GM19351 (cell line): ENCODE results near the gene ADORA2B.
A peak's percentile ranks its signal among the peaks of the same experiment; 100 is the strongest.
"Not testable (repeated sequence)": the region's sequence is repeated elsewhere in the genome, so short reads cannot be mapped to it uniquely, and the experiment has no call there.

Source experiments
- ATAC-seq: cut with Tn5 transposase; IDR thresholded peaks from one replicate; pipeline ENCODE4 v1.9.1; 2021; ENCODE audit warnings: mild to moderate bottlenecking, moderate library complexity; ENCODE audit not compliant: unreplicated experiment

ADORA2B gene

GRCh38 chr17:15979013-15979412, 34.1 kb downstream of the ADORA2B start:
- not testable (repeated sequence) for ATAC-seq

- ATAC-seq = peak; percentile 94
These were observed 36.3 kb downstream of the ADORA2B start for GRCh38 chr17:15981208-15981607.

DNA sequence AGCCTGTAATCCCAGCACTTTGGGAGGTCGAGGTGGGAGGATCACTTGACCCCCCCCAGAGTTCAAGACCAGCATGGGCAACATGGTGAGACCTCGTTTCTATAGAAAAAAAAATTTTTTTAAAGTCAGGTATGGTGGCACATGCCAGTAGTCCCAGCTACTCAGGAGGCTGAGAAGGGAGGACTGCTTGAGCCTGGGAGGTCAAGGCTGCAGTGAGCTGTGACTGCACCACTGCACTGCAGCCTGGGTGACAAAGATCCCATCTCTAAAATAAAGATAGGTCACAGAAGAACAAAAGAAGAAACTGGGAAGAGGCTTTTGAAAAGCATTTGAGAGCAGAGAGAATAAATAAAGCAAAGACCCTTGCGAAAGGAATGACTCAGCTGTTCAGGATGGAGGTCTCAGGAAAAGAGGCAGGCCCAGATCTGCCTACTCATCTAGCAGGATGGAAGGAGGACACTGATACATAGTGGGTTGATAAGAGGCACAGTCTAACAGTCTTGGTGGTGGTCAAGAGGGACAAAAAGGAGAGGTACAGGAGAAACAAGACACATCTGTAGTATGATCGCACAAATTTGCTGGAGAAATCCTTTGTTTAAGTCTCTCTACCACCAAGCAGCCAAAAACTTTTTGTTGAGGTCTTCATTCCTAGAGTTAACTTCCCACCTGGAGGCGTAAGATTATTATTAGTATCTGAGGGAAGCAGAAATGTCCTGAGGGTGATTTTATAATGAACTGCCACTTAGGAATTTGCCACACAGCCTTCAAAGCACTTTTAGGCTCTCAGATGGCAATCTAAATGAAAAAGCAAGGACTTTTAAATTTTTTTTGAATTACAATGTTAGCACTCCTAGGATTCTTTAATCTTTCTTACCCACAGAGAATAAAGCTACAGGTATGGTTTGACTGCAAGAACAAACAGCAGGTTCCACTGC, 37.0 kb downstream of the ADORA2B start:
- no peak for ATAC-seq

GRCh38 chr17:15996322-15996721, 51.4 kb downstream of the ADORA2B start:
- ATAC-seq = no peak

DNA sequence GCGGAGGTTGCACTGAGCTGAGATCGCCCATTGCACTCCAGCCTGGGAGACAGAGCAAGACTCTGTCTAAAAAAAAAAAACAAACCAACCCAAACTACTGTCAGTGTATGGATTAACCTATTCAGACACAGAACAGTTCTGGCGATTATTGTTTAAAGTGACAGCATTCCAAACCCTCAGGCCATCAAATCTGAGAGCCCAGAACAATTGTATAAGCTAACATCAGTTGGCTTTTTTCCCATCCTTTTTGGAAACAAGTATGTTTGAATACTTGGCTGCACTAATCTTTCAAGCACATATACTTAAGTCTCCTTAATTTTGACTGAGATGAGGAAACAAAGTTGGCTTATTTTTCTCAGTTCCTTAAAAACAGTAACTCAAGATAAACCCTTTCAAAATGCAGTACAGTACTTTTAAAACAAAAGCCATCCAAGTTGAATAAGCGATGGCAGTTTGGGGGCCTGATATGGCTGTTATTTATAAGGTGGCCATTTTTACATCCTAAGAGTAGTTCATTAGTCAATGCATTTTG, 53.2 kb downstream of the ADORA2B start:
- ATAC-seq = no peak

DNA sequence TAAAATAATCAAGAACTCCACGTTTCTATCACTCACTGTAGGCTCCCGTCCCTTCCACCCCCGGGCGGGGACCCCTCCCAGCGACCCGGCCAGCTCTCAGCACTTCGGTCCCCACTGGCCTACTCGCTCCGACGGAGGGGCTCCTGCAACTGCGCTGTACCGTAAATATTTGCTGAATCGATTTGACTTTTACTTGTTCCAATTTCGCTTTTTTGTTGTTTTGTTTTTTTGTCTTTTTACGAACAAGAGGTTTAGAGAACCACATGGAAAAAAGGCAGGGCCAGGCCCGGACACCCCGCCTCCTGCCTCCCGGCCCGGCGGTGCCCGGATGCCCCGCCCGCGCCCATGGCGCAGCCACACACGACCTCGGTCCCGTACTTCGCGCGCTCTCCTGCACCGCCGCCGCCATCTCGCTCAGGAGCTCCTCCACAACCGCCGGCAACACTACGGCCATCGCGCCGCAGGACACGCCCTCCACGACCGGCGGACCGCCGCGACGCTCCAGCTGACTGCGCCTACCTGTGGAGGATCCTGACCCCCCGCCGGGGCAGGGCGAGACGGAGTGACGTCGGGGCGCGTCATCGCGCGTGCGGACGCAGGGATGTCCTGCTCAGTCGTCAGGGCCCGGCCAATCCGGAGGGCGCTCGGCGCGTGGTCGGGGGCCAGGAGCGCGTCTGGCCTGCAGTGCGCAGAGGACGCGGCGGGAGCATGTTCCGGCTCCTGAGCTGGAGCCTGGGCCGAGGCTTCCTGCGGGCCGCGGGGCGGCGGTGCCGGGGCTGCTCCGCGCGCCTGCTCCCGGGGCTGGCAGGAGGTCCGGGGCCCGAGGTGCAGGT, 54.4 kb downstream of the ADORA2B start, which contains the start of the genes TTC19 and ZSWIM7:
Gene TTC19 (plus strand): TSS at position 684 of the 833 bp plus-strand sequence. CDS start 25 bp downstream, at position 709.
Gene ZSWIM7 (minus strand): TSS at position 564 of the 833 bp plus-strand sequence. CDS start 110 bp downstream, at position 454.
- ATAC-seq = peak; percentile 95

- ATAC-seq = peak; percentile 35
These were observed 55.3 kb downstream of the ADORA2B start for GRCh38 chr17:15999974-16000827.

DNA sequence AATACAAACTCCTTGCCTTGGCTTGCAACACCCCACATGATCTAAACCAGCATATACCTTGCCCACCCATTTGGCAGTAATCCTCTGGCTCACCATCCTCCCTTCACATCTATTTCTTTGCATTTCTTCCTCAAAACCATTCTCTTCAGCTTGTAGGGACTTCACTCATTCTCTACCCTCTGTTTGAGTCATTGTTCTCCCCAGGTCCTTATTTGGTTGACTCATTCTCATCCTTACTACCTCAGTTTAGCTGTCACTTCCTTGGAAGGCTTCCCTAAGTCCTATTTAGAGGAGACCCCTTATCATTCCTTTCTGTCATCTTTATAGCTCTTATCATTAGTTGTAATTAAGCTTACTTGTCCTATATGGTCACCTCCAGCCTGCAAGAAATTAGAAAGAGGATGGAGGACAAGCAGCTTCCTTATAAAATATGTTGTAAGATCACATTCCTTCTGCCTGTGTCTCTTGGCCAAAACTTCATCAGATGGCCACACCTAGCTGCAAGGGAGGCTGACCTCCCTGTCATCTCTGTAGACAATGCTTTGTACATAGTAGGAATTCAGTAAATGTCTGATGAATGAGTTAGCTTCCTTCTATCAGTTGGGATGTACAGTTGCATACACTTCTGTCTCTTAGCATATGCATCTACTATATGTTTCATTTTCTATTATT, 56.4 kb downstream of the ADORA2B start:
- no peak for ATAC-seq

- no peak for ATAC-seq
These were observed 57.9 kb downstream of the ADORA2B start for GRCh38 chr17:16002708-16003260.

- no peak for ATAC-seq
These were observed 58.9 kb downstream of the ADORA2B start for GRCh38 chr17:16003841-16004240.

- ATAC-seq = no peak
These were observed 60.7 kb downstream of the ADORA2B start for GRCh38 chr17:16005636-16006035.

DNA sequence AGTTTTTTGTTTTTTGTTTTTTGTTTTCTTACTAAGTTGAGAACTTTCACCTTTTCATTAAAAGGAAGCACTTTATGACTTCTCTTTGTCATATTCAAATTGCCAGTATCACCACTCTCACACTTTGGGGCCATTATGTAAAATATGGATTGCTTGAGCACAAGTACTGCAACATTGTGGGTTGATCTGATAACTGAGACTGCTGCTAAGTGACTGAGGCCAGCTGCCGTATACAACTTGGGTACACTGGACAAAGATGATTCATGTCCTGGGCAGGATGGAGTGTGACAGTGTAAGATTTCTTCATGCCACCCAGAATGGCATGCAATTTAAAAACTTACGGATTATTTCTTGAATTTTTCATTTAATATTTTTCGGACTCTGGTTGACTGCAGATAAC, 62.5 kb downstream of the ADORA2B start:
- no peak for ATAC-seq

DNA sequence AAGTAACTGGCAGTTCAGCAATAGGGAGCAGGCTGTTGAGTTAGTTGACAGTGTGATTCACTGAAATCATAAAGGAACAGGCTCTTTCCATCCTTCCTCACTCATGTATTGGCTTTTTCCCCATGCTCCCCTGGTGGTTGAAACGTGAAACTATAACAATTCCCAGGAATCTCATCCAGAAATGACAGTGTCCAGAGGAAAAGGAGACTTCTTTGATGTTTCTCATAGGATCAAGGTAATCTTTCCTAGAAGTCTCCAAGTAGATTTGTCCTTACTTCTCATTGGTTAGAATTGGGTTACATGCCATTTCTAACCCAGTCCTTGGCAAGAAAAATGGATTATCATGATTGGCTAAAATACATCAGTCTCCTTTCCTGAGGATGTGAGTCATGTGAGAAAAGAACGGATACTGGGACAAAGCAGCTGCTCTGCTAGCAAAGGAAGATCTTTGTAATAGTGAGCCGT, 69.0 kb downstream of the ADORA2B start:
- no peak for ATAC-seq

GRCh38 chr17:16019347-16019746, 74.4 kb downstream of the ADORA2B start:
- ATAC-seq = no peak

DNA sequence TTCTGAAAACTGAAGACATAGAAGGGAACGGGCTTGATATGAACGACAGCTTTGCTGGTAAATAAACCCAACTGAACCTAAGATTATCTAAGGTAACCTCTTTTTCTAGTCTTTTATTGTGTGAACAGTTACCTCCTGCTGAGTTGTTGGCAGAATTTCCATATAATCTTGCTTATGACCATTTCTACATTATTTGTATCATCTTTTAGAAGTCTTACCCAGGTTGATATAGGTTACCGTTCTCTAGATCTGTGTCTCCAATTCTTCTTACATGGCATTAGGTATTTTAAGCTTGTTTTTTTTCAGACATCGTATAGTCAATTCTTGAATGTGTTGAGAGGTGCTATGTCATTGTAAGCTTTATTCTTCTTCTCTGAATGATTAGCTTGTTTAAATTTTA, 79.0 kb downstream of the ADORA2B start:
- no peak for ATAC-seq

DNA sequence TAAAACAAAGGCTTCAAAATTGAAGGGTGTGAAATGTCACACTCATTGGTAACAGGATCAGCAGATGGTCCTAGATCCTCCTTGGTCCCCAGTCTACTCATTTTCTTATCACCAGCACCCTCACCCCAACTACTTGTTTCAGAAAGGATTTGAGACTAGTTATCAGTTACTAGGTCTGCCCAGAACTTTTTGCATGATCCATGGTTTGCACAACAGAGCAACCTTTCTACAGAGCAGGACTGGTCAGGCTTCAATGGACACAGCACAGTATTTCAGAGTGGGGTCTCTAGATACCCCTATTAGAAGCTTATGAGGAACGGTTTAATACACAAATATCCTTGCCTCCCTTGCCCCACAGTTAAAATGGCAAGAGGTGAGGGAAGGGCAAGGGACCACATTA, 80.3 kb downstream of the ADORA2B start:
- no peak for ATAC-seq
